ENCODE results near the gene ARL2BP.

ARL2BP gene

GRCh38 chr16:57262841-57263540 is 17.9 kb downstream of the ARL2BP start:
- no peak overlapping the region for H3K4me3 ChIP-seq (IDR thresholded peaks at IDR 0.05; ENCODE audit: insufficient read depth, low read depth, low read length)
- no peaks in the 10 kb centered on the region for H4K20me1 ChIP-seq (ENCODE audit: insufficient read depth)
- H3K27me3 ChIP-seq (ENCODE audit: insufficient read depth, low read depth) = no peaks in the 10 kb centered on the region
- H3K36me3 ChIP-seq (ENCODE audit: insufficient read depth) = no peaks in the 10 kb centered on the region
- TF ChIP-seq, protein P1, sequence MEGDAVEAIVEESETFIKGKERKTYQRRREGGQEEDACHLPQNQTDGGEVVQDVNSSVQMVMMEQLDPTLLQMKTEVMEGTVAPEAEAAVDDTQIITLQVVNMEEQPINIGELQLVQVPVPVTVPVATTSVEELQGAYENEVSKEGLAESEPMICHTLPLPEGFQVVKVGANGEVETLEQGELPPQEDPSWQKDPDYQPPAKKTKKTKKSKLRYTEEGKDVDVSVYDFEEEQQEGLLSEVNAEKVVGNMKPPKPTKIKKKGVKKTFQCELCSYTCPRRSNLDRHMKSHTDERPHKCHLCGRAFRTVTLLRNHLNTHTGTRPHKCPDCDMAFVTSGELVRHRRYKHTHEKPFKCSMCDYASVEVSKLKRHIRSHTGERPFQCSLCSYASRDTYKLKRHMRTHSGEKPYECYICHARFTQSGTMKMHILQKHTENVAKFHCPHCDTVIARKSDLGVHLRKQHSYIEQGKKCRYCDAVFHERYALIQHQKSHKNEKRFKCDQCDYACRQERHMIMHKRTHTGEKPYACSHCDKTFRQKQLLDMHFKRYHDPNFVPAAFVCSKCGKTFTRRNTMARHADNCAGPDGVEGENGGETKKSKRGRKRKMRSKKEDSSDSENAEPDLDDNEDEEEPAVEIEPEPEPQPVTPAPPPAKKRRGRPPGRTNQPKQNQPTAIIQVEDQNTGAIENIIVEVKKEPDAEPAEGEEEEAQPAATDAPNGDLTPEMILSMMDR (conservative IDR thresholded peaks at IDR 0.05; ENCODE audit: low read depth, low read length) = no peak
- no peaks in the 10 kb centered on the region for H3K4me1 ChIP-seq (ENCODE audit: low read depth, poor library complexity, severe bottlenecking)
- no peak overlapping the region for H3K9ac ChIP-seq
- no peaks in the 10 kb centered on the region for H3K79me2 ChIP-seq (ENCODE audit: insufficient read depth, low read depth)
- no peak overlapping the region for H2AFZ ChIP-seq (ENCODE audit: low read depth)
- no peak overlapping the region for H3K27ac ChIP-seq
- no peak overlapping the region for H3K4me2 ChIP-seq

DNA sequence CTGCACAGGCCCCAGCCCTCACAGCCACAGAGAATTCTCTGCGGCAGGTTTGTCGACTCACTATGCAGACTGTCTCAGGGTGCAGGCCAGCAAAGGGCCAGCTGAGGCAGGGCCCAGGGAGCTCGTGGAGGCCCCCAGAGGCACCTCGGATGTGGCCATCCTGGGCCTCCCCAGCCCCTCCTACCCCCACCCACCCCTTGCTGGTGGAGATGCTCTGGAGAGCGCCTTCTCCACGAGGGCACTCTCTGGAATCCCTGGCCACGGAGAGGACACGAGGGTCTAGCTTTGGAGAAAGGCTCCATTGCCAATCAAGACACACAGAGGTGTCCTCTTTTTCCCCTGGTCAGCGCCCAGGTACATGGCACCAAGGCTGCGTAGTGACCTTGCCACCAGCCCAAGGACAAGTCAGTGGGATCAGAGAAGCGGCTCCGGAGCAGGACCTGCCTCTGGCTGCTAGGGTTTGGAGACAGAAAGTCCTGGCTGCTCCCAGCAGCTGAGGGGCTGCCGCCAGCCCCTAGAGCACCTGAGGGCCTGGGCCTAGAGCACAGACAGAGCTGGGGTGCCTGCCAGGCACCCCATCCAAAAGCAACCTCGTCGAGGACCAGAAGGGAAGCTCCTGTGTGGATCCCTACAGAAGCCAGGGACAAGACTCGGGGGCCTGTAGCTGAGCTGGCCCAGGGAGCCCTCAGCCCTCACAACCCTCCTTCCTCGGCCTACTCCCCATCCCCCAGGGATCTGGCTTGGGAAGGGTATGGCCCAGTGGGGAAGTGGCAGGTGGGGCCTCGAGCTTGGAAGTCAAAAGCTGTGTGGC is 18.7 kb downstream of the ARL2BP start:
- TF ChIP-seq, protein P1 (conservative IDR thresholded peaks at IDR 0.05; ENCODE audit: low read depth, low read length) = no peak
- Histone ChIP-seq H3K27ac (no peak overlapping the region), H3K36me3 (ENCODE audit: insufficient read depth) (no peaks in the 10 kb centered on the region)

DNA sequence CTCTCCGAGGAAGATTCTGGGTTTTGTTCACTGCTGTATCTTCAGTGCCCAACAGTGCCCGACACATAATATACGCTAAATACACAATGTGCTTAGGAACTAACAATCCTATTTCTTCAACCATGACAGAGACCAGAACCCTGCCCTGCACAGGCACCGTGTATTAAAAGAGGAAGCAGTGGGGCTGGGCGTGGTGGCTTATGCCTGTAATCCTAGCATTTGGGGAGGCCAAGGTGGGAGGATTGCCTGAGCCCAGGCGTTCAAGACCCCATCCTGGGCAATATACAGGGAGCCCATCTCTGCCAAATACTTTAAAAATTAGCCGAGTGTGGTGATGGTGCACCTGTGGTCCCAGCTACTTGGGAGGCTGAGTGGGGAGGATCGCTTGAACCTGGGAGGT is 19.3 kb downstream of the ARL2BP start:
- TF ChIP-seq, protein P1 (conservative IDR thresholded peaks at IDR 0.05; ENCODE audit: low read depth, low read length) = no peak
- Histone ChIP-seq H3K36me3 (ENCODE audit: insufficient read depth) (no peaks in the 10 kb centered on the region), H2AFZ (ENCODE audit: low read depth) (no peak overlapping the region), H3K4me2 (no peak overlapping the region), H3K4me1 (ENCODE audit: low read depth, poor library complexity, severe bottlenecking) (no peaks in the 10 kb centered on the region), H3K79me2 (ENCODE audit: insufficient read depth, low read depth) (no peaks in the 10 kb centered on the region), H3K4me3 (IDR thresholded peaks at IDR 0.05; ENCODE audit: insufficient read depth, low read depth, low read length) (no peak overlapping the region), H3K27ac (no peak overlapping the region), H3K27me3 (ENCODE audit: insufficient read depth, low read depth) (no peaks in the 10 kb centered on the region), H3K9ac (no peak overlapping the region), H4K20me1 (ENCODE audit: insufficient read depth) (no peaks in the 10 kb centered on the region)

More for the DNA sequence above, 18.7 kb downstream of the ARL2BP start:
- Histone ChIP-seq H3K4me2 (no peak overlapping the region), H3K9ac (no peak overlapping the region), H3K79me2 (ENCODE audit: insufficient read depth, low read depth) (no peaks in the 10 kb centered on the region), H3K4me3 (IDR thresholded peaks at IDR 0.05; ENCODE audit: insufficient read depth, low read depth, low read length) (no peak overlapping the region), H2AFZ (ENCODE audit: low read depth) (no peak overlapping the region), H4K20me1 (ENCODE audit: insufficient read depth) (no peaks in the 10 kb centered on the region), H3K27me3 (ENCODE audit: insufficient read depth, low read depth) (no peaks in the 10 kb centered on the region), H3K4me1 (ENCODE audit: low read depth, poor library complexity, severe bottlenecking) (no peaks in the 10 kb centered on the region)

- H3K9ac ChIP-seq = no peak overlapping the region
- no peak overlapping the region for H2AFZ ChIP-seq (ENCODE audit: low read depth)
- TF ChIP-seq, protein P1 (conservative IDR thresholded peaks at IDR 0.05; ENCODE audit: low read depth, low read length) = no peak
- H3K79me2 ChIP-seq (ENCODE audit: insufficient read depth, low read depth) = no peaks in the 10 kb centered on the region
- no peaks in the 10 kb centered on the region for H4K20me1 ChIP-seq (ENCODE audit: insufficient read depth)
- H3K27ac ChIP-seq = no peak overlapping the region
- no peaks in the 10 kb centered on the region for H3K27me3 ChIP-seq (ENCODE audit: insufficient read depth, low read depth)
- no peak overlapping the region for H3K4me3 ChIP-seq (IDR thresholded peaks at IDR 0.05; ENCODE audit: insufficient read depth, low read depth, low read length)
- no peak overlapping the region for H3K4me2 ChIP-seq
- H3K36me3 ChIP-seq (ENCODE audit: insufficient read depth) = no peaks in the 10 kb centered on the region
- H3K4me1 ChIP-seq (ENCODE audit: low read depth, poor library complexity, severe bottlenecking) = no peaks in the 10 kb centered on the region
Measured at GRCh38 chr16:57264950-57265371, 19.9 kb downstream of the ARL2BP start.
